Liver (tissue), 3 donors: ENCODE measurements around the gene TMEM98.

ENCODE experiments used
- CTCF ChIP-seq: fragments of 150-350 bp; IDR thresholded peaks from 2 replicates; pipeline ENCODE4 v1.5.1; 2017; ENCODE audit warnings: improper control_type of control experiment, low read depth, low read length; ENCODE audit not compliant: missing input control
- GABPA ChIP-seq, 2 donors: IDR thresholded peaks in 1 of 2; conservative IDR thresholded peaks in 1 of 2; 2 replicates each; pipeline ENCODE4 v1.6.1; 2016; ENCODE audit warnings: antibody characterized with exemption in 2 of 2, mild to moderate bottlenecking in 1 of 2, moderate library complexity in 1 of 2
- MAX ChIP-seq: IDR thresholded peaks from 2 replicates; pipeline ENCODE4 v1.6.1; 2016; ENCODE audit warnings: antibody characterized with exemption
- RAD21 ChIP-seq, 2 donors: IDR thresholded peaks; 2 replicates each; pipeline ENCODE4 v1.6.1; 2016; ENCODE audit warnings: antibody characterized with exemption in 2 of 2, mild to moderate bottlenecking in 2 of 2
- REST ChIP-seq: IDR thresholded peaks from 2 replicates; pipeline ENCODE4 v1.6.1; 2016; ENCODE audit warnings: antibody characterized with exemption, mild to moderate bottlenecking
- SP1 ChIP-seq: IDR thresholded peaks from 2 replicates; pipeline ENCODE4 v1.6.1; 2018; ENCODE audit warnings: antibody characterized with exemption, mild to moderate bottlenecking
- YY1 ChIP-seq: IDR thresholded peaks from 2 replicates; pipeline ENCODE4 v1.6.1; 2016; ENCODE audit warnings: antibody characterized with exemption, mild to moderate bottlenecking
- donor health status: healthy.
- donor health status: healthy.

GRCh38 chr17:32929588-32929987, 1.6 kb downstream of the TMEM98 start:
- no peak for TF ChIP-seq RAD21 (IDR thresholded peaks at IDR 0.05)
- no peak for TF ChIP-seq CTCF
- no peak for TF ChIP-seq REST
- no peak for TF ChIP-seq YY1
- no peak for TF ChIP-seq MAX
- TF ChIP-seq GABPA (IDR thresholded peaks at IDR 0.05 in 1 of 2, conservative IDR thresholded peaks at IDR 0.05 in 1 of 2), result no peak
- TF ChIP-seq SP1, result no peak
